KG1 (cell line): ENCODE results near the gene LRRC8C.
"Not testable (repeated sequence)": the region's sequence is repeated elsewhere in the genome, so short reads cannot be mapped to it uniquely, and the experiment has no call there.

ENCODE experiments used
- DNase-seq: peaks from one replicate; lab custom pipeline; 2025; lab: John Stamatoyannopoulos, UW

The LRRC8C gene

DNA sequence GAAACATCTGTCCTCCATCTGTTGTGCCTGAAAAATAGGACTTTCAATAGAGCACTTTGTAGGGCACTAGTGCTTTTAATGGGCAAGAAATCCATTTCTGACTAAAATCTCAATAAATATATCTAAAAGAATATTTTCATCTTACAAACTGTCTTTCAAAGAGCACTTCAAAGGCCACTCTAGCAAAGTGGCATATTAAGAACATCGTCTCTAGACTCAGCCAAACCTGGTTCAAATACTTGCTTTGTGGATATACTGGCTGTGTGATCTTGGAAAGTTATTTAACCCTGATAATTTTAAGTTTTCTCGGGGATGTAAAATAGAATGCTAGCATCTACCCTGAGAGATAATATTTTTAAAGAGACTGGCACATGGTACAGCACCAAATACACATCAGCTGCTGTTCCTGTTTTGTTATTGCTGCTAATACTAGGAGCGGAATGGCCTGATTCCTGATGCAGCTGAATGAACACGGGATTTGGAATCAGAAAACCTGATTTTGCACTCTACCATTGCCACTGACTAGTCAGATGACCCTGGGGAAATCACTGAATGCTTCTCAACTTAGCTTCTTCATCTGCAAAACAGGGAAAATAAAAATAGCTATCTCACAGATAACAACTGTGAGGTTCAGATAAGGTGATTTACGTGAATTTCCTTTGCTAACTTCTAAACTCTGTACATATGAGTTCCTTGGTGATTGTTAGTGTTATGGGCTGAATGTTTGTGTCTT is 25.2 kb upstream of the LRRC8C start:
- no peak for DNase-seq

DNA sequence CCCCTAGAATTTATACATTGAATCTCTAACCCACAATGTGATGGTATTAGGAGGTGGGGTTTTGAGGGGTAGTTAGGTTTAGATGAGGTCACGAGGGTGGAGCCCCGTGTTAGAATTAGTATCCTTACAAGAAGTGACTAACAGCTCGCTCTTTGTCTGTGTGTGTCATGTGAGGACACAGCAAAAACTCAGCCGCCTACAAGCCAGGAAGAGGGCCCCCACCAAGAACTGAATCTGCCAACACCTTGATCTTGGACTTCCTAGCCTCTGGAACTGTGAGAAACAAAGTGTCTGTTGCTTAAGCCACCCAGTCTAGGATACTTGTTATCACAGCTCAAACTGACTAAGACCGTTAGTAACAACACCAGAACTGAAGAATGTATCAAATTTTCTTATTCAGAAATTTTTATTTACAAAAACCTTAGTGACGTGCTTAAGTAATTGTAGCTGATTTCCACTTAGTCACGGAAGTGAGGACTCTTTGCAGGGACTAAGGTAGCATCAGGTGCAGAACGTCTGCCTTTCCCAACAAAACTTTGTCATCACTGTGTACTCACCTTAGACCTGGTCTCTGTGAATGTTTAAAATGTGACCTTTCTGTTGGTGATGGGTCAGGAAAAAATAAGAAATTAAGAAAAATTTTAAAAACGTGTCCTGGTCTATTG is 24.5 kb upstream of the LRRC8C start:
- no peak for DNase-seq

DNA sequence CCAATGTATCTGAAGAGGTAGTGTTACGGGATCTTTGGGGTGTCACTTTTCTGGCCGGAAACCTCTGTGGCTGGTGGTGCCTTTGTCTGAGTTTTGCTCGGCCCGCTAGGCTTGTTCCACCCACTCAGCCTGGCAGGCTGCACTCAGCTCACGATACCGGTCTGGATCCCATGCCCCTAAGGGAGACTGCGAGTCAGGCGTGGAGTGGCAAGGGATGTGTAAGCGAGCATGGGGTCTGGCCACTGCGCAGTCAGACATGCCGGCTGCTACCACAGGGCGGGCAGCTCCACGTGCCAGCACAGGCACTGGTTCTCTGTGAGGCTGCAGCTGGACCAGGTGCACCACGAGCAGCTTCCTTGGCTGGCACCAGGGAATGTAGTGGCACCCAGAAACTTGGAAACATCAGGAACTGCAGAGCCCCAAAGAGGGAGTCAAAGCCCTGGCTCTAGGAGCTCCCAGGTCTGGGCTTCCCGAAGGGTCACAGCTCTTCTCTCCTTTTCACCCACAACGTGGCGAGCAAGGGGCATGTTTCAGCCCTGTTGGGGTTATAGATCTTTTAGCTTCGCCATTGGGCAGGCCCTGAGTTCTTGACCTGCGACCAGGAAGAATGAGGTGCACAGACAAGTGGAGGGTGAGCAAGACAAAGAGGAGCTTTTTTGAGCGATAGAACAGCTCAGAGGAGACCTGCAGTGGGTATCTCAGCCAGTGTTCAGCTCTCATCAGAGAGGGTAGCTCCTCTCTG is 23.8 kb upstream of the LRRC8C start:
- DNase-seq: no peak

DNA sequence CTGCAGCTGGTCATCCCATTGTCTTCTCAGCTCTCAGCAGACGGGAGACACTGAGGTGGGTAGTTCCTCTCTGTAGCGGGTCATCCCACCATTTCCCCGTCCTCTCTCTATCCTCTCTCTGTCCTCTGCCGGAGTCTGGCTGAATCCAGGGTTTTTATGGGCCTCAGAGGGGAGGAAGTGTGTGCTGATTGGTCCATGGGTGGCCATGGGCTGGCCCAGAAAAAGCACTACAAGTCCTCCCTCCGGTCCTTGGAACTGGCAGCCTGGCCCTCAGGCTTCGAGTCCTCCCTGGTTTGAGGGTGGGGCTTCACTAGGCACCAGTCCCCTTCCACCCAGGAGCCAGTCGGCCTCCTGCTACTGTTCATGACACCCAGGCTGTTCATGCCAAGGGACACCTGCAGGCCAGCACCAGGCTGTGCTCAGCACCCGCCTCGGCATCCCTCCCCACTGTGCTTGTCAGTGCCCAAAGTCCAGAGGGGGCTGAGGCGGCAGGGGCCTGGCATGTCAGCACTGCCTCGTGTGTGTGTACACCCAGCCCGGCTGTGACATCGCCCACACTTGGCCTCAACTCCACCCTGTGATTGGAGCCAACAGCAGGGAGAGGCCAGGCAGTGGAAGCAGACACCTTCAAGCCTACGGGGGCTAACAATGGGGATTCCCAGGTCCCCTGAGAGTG is 23.0 kb upstream of the LRRC8C start:
- no peak for DNase-seq

DNA sequence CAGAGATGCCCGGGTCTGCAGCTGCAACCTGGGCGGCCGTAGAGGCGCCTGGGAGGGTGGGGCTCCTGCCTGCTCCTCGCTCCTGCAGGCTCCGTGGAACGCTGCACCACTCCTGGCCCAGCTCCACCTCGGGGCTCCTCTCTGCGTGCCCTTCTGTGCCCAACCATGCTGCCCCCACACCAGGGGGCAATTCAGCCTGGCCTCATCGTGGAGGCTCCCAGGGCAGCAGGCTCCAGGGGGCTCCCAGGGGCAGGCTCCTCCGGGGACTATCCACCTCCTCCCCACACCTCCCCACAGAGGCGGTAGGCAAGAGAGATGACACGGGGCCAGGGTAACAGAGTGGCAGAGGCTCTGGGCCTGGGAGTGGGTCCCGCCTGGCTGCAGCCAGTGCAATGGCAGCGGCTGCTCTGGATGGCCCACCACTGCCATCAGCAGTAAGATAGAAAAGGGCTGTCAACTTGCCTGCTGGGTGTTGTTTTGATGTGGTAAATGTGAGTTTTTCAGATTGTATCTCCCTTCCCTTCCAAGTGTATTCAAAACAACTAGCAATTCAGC is 22.4 kb upstream of the LRRC8C start:
- no peak for DNase-seq

- no peak for DNase-seq
Observed at GRCh38 chr1:89611721-89612120, 21.2 kb upstream of the LRRC8C start.

GRCh38 chr1:89613928-89614327 is 19.0 kb upstream of the LRRC8C start:
- no peak for DNase-seq

GRCh38 chr1:89615676-89616598 is 17.0 kb upstream of the LRRC8C start:
- DNase-seq: no peak

GRCh38 chr1:89616844-89617627 is 15.9 kb upstream of the LRRC8C start:
- no peak for DNase-seq

DNA sequence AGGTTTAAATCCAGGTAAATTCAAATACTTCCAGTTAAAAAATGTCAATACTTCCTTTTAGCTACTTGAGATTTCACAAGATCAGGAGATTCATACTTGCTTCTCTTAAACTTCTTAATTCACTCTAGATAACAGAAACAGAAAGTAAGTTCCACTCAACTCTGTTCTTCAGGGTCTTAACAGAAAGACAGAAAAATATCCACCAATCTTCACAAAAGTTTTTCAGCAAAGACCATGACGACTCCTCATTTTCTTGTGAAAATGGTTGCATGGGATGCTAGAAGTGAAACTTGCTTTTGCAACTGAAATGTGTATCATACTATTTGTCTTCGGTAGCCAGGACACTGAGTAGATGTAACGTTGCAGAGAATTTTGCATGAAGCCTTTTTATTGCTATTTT is 12.3 kb upstream of the LRRC8C start:
- no peak for DNase-seq

- DNase-seq: no peak
Observed at GRCh38 chr1:89622895-89623294, 10.0 kb upstream of the LRRC8C start.

- no peak for DNase-seq
Observed at GRCh38 chr1:89624314-89624713, 8.6 kb upstream of the LRRC8C start.

DNA sequence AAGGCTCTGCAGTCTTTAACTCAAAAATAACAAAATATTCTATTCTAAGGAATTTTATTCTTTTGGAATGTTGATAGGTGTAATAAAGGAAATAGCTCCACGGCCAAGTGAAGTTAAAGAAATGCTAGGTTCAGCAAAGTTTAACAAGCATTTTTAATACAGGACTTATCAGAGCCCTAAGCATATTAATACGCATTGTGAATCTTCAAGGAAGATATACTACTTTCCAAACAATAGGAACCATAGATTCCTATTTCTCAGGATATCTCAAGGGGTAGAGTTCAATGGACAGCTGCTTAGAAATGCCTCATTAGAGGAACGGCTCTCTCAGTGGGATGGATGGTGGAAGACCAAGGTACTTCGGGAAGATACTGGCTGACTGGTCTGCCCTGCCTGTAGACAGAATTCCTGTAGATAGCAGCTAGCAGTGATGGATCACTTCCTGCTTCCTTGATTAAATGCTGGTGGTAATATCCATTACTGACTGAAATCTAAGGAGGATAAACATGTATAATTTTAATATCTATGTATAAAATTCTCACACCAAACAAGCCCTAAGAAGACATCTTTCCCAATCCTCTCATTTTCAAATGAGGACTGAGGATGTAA is 8.1 kb upstream of the LRRC8C start:
- DNase-seq: no peak

GRCh38 chr1:89627596-89627962 is 5.3 kb upstream of the LRRC8C start:
- DNase-seq: no peak

DNA sequence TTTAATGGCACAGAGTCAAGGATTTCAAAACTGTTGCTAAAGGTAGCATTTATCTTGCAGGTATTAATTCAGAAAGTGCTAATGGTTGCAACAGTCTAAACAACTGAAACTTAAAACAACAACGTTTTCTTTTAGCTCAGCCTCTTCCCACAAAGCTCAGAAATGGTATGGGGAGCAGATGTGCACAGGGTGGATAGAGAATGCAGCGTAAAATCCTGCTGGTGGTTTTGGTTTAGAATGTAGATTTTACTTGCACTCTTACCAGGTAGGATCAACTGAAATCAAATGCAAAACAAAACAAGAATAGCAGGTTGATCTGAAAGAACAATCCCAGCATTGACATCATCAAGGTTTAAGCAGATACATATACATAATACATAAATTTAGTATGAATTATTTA is 3.8 kb upstream of the LRRC8C start:
- DNase-seq: no peak

GRCh38 chr1:89629600-89629999 is 3.3 kb upstream of the LRRC8C start:
- not testable (repeated sequence) for DNase-seq

GRCh38 chr1:89630048-89630447 is 2.9 kb upstream of the LRRC8C start:
- no peak for DNase-seq

- DNase-seq: no peak
Observed at GRCh38 chr1:89631816-89632656, 884 bp upstream of the LRRC8C start.

GRCh38 chr1:89633248-89633799 is 404 bp downstream of the LRRC8C start:
- peak; percentile 57 for DNase-seq
